C4-2B (cell line): Measurements from ENCODE around the gene SLC39A10.

ENCODE experiments used
- ZFX ChIP-seq: fragments of 450-650 bp; IDR thresholded peaks from 2 replicates; pipeline ENCODE4 v1.6.1; 2017
- TF ChIP-seq, protein P1 (sequence below): fragments of 450-650 bp; conservative IDR thresholded peaks from 2 replicates; pipeline ENCODE4 v1.5.1; 2017; ENCODE audit warnings: mild to moderate bottlenecking

DNA sequence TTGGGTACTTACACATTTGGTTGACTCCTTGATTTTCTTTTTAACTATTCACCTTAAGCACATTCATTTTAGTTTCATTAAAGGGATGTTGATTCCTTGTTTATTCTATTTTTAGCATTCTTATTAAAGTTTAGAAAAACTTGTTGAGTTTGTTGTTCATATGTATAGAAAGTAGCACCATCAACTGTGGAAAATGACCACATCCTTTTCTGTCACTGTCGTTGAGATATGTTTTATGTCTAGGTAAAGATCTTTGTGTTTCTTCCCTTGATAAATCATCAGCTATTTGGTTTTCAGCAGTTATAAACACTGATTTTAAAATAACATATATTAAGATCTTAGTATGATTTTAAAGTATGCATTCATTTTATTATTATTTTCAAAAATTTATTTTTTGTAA is 25.1 kb downstream of the SLC39A10 start:
- TF ChIP-seq, protein P1, sequence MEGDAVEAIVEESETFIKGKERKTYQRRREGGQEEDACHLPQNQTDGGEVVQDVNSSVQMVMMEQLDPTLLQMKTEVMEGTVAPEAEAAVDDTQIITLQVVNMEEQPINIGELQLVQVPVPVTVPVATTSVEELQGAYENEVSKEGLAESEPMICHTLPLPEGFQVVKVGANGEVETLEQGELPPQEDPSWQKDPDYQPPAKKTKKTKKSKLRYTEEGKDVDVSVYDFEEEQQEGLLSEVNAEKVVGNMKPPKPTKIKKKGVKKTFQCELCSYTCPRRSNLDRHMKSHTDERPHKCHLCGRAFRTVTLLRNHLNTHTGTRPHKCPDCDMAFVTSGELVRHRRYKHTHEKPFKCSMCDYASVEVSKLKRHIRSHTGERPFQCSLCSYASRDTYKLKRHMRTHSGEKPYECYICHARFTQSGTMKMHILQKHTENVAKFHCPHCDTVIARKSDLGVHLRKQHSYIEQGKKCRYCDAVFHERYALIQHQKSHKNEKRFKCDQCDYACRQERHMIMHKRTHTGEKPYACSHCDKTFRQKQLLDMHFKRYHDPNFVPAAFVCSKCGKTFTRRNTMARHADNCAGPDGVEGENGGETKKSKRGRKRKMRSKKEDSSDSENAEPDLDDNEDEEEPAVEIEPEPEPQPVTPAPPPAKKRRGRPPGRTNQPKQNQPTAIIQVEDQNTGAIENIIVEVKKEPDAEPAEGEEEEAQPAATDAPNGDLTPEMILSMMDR = no peak
- TF ChIP-seq ZFX = no peak
